Measurements from ENCODE around the gene HDAC11. TPM values are rescaled to one million over a fixed set of nuclear protein-coding genes. Genes with fewer than 3 reads are reported as not detected.
"Not testable (repeated sequence)": the region's sequence is repeated elsewhere in the genome, so short reads cannot be mapped to it uniquely, and the experiment has no call there.

HDAC11 gene
- total and polyA plus RNA-seq, 2 of the 13 experiments (the other 11 are each of a cell fraction or from before 2014, with no cell fraction given), result 13.7 to 33.1 TPM

DNA sequence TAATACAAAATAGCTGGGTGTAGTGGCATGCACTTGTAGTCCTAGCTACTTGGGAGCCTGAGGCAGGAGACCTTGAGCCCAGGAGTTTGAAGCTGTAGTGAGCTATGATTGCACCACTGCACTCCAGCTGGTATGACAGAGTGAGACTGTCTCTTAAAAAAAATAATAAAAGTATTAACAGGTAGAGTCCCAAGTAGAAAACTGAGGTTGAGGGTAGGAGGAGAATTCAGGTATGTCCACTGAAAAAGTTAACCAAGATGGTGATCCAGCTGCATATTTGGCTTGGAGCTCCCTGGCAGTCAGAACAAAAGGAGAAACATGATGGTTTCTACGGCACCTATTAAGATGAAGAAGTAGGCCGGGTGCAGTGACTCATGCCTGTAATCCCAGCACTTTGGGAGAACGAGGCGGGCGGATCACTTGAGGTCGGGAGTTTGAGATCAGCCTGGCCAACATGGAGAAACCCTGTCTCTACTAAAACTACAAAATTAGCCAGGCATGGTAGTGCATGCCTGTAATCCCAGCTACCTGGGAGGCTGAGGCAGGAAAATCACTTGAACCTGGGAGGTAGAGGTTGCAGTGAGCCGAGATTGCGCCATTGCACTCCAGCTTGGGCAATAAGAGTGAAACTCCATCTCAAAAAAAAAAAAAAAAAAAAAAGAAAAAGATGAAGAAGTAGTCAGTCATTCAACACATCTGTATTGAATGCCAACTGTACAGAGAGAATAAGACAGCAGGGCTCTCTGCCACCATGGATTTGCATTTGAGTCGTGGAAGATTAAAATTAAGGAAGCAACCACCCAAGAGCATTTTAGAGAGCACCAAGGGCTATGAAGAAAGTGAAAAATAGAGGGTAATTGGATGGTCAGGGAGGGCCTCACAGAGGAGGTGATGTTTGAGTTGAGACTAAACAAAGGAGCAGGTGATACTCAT lies 5.8 kb downstream of the HDAC11 start:
- ATAC-seq; H3K27me3 ChIP-seq (ENCODE audit: control insufficient read depth in 1 of 2, insufficient read depth in 2 of 2, low read length in 2 of 2); H3K9ac ChIP-seq (ENCODE audit: insufficient read depth, low read depth, low read length); H4K20me1 ChIP-seq (ENCODE audit: insufficient read depth, low read length); DNase-seq (ENCODE audit: low spot score); H3K79me2 ChIP-seq (ENCODE audit: insufficient read depth, low read length); BruUV-seq (replicated peaks); H3K36me3 ChIP-seq (replicated peaks in 1 of 2; ENCODE audit: control insufficient read depth in 1 of 2, insufficient read depth in 2 of 2, low read length in 2 of 2); H2AFZ ChIP-seq (ENCODE audit: low read length); intact Hi-C loops (cut with micrococcal nuclease; ENCODE audit: unreplicated experiment); H3K9me3 ChIP-seq (ENCODE audit: low read length); in situ Hi-C loops (cut with HindIII; ENCODE audit: extremely low pct_ligation_motif_present, low pct_unique_long_range_greater_than_20kb): not testable (repeated sequence)
- peak overlapping the region; percentile 77 for H3K27ac ChIP-seq (ENCODE audit: extremely low read length, insufficient read depth, low read length)
- ChIA-PET CTCF (ENCODE audit: low intra/inter-chr PET ratio, low total read pairs) (interaction anchor here (1.2 kb wide), 1 partner anchor 24 kb away, joined by 3 read pairs; no protein-coding TSS in a partner anchor), POLR2A (interaction anchor here (0.7 to 2.2 kb wide), 3 partner anchors 14 to 34 kb away, joined by 3 to 6 read pairs (median 6); no protein-coding TSS in a partner anchor)
- peaks cover 77% of the 10 kb centered on the region for H3K4me1 ChIP-seq (ENCODE audit: insufficient read depth, low read length)
- 0 out of 6 replicates have a peak overlapping the region, but pooled peaks of 1 of the 3 experiments have one; percentile 25 for H3K4me3 ChIP-seq (replicated peaks in 1 of 3; ENCODE audit: insufficient read depth in 1 of 3, low read depth in 2 of 3, low read length in 3 of 3)
- peak; percentile 8 for FAIRE-seq
- TF ChIP-seq ZNF713 (CRISPR knock-in tag; IDR thresholded peaks at IDR 0.05) (0 out of 2 replicates have a peak, but pooled peaks have one; percentile 32), ZNF747 (CRISPR knock-in tag; IDR thresholded peaks at IDR 0.05; ENCODE audit: borderline replicate concordance) (0 out of 2 replicates have a peak, but pooled peaks have one; percentile 6), CEBPG (CRISPR knock-in tag; IDR thresholded peaks at IDR 0.05) (peak; percentile 19; the same call in 1 of the 2 replicates), ZSCAN31 (CRISPR knock-in tag; IDR thresholded peaks at IDR 0.05; ENCODE audit: low read depth) (0 out of 2 replicates have a peak, but pooled peaks have one; percentile 16), ELF4 (CRISPR knock-in tag; IDR thresholded peaks at IDR 0.05; ENCODE audit: borderline replicate concordance) (0 out of 2 replicates have a peak, but pooled peaks have one; percentile 17)
- H3K4me2 ChIP-seq (ENCODE audit: low read depth, low read length), result peak overlapping the region; percentile 62
- WGBS (ENCODE audit: low lambda C conversion rate), result 92% methylated on average over 9 of the region's 9 CpGs

DNA sequence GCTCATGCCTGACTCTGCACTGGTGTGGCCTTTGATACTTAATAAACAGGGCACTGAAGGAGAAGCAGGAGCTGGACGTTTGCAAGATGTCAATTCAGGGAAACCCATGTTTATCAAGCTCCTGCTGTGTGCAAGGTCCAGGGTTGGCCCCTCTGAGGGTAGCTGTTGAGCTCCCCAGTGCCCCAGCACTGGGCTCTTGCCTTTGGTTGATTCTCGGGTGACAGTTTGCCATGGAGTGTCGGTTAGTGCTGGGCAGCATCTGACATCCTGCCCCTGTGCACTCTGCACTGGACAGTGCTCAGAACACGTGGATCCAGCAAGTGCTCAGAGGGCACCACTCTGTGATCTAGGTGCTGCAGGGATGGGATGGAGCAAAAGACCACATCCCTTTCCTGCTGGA lies 7.3 kb downstream of the HDAC11 start:
- DNase-seq (ENCODE audit: low spot score) (no peak), FAIRE-seq (peak; percentile 4), ATAC-seq (peak; percentile 49)
- Histone ChIP-seq H3K79me2 (ENCODE audit: insufficient read depth, low read length) (no peaks in the 10 kb centered on the region), H3K4me2 (ENCODE audit: low read depth, low read length) (peak overlapping the region; percentile 45), H3K4me1 (ENCODE audit: insufficient read depth, low read length) (peaks cover 62% of the 10 kb centered on the region), H3K27ac (ENCODE audit: extremely low read length, insufficient read depth, low read length) (peak overlapping the region; percentile 59), H4K20me1 (ENCODE audit: insufficient read depth, low read length) (no peaks in the 10 kb centered on the region), H3K36me3 (replicated peaks in 1 of 2; ENCODE audit: control insufficient read depth in 1 of 2, insufficient read depth in 2 of 2, low read length in 2 of 2) (peaks cover 3 to 7% of the 10 kb centered on the region in 2 experiments; a peak in 4 of 5 replicates), H3K4me3 (replicated peaks in 1 of 3; ENCODE audit: insufficient read depth in 1 of 3, low read depth in 2 of 3, low read length in 3 of 3) (no peak overlapping the region; a peak in 1 of 6 replicates), H2AFZ (ENCODE audit: low read length) (no peak overlapping the region), H3K9ac (ENCODE audit: insufficient read depth, low read depth, low read length) (no peak overlapping the region), H3K27me3 (ENCODE audit: control insufficient read depth in 1 of 2, insufficient read depth in 2 of 2, low read length in 2 of 2) (no peaks in the 10 kb centered on the region), H3K9me3 (ENCODE audit: low read length) (no peaks in the 10 kb centered on the region)
- intact Hi-C loops (cut with micrococcal nuclease; ENCODE audit: unreplicated experiment), result no loop called here
- BruUV-seq (replicated peaks), result no TSS peak
- 3% methylated on average over 3 of the region's 4 CpGs for WGBS (ENCODE audit: low lambda C conversion rate)
- ChIA-PET POLR2A (interaction anchor here (1.3 to 1.8 kb wide), 2 partner anchors 8 to 16 kb away, joined by 3 to 6 read pairs; partner anchors contain the start of gene HDAC11), CTCF (ENCODE audit: low intra/inter-chr PET ratio, low total read pairs) (no interaction called here)
- in situ Hi-C loops (cut with HindIII; ENCODE audit: extremely low pct_ligation_motif_present, low pct_unique_long_range_greater_than_20kb), result no loop called here
- TF ChIP-seq ZNF292 (CRISPR knock-in tag; IDR thresholded peaks at IDR 0.05; ENCODE audit: borderline replicate concordance, low read depth), result 0 out of 2 replicates have a peak, but pooled peaks have one; percentile 48
- no peak for TF ChIP-seq CREM (IDR thresholded peaks at IDR 0.05)
- no peak for TF ChIP-seq CREM (CRISPR knock-in tag; IDR thresholded peaks at IDR 0.05)
- 0 out of 2 replicates have a peak, but pooled peaks have one; percentile 75 for TF ChIP-seq ARNTL (CRISPR knock-in tag; IDR thresholded peaks at IDR 0.05)
- TF ChIP-seq, protein P1, sequence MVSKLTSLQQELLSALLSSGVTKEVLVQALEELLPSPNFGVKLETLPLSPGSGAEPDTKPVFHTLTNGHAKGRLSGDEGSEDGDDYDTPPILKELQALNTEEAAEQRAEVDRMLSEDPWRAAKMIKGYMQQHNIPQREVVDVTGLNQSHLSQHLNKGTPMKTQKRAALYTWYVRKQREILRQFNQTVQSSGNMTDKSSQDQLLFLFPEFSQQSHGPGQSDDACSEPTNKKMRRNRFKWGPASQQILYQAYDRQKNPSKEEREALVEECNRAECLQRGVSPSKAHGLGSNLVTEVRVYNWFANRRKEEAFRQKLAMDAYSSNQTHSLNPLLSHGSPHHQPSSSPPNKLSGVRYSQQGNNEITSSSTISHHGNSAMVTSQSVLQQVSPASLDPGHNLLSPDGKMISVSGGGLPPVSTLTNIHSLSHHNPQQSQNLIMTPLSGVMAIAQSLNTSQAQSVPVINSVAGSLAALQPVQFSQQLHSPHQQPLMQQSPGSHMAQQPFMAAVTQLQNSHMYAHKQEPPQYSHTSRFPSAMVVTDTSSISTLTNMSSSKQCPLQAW (CRISPR knock-in tag; IDR thresholded peaks at IDR 0.05), result 0 out of 2 replicates have a peak, but pooled peaks have one; percentile 16

Data from HepG2 (cell line).